CD8-positive, alpha-beta memory T cell (primary cell): ENCODE measurements around the gene CDH26. TPM values are rescaled to one million over a fixed set of nuclear protein-coding genes. Genes with fewer than 3 reads are reported as not detected.
"Not testable (repeated sequence)": the region's sequence is repeated elsewhere in the genome, so short reads cannot be mapped to it uniquely, and the experiment has no call there.

Experiments
- CTCF ChIA-PET: fragments of 350-600 bp; sonication (Branson Sonifier 250); formaldehyde crosslinking; loops from one replicate; lab custom pipeline; 2021; ENCODE audit warnings: antibody characterized with exemption; lab: Charles Lee
- POLR2A ChIA-PET: fragments of 350-600 bp; sonication (Branson Sonifier 250); formaldehyde crosslinking; loops from one replicate; lab custom pipeline; 2021; ENCODE audit warnings: antibody characterized with exemption; lab: Charles Lee
- DNase-seq, 5 donors: peaks; one replicate each; pipeline versions ENCODE4 v3.0.0 to v3.0.0-alpha.2; 2020 to 2022; ENCODE audit warnings: mixed read lengths in 1 of 5
- H3K27ac ChIP-seq: one replicate; pipeline ENCODE4 v1.7.0; 2013; ENCODE audit warnings: low read depth, mild to moderate bottlenecking, low read length, moderate library complexity
- H3K27me3 ChIP-seq: 2 replicates; pipeline ENCODE4 v1.7.0; 2013; ENCODE audit warnings: low read length, mild to moderate bottlenecking; ENCODE audit not compliant: insufficient read depth, poor library complexity, severe bottlenecking
- H3K36me3 ChIP-seq: 2 replicates; pipeline ENCODE4 v1.7.0; 2013; ENCODE audit warnings: mild to moderate bottlenecking, low read length, moderate library complexity; ENCODE audit not compliant: insufficient read depth
- H3K4me1 ChIP-seq: 2 replicates; pipeline ENCODE4 v1.7.0; 2013; ENCODE audit warnings: mild to moderate bottlenecking, low read length, moderate library complexity; ENCODE audit not compliant: insufficient read depth
- H3K4me3 ChIP-seq: 2 replicates; pipeline ENCODE4 v1.7.0; 2013; ENCODE audit warnings: mild to moderate bottlenecking, low read length
- H3K9me3 ChIP-seq: 2 replicates; pipeline ENCODE4 v1.7.0; 2013; ENCODE audit warnings: mild to moderate bottlenecking, low read length
- H3K27ac Mint-ChIP-seq, 8 donors: one replicate each; pipeline ENCODE4 v1.8.0; 2020 to 2021; ENCODE audit warnings: mixed read lengths in 8 of 8, mild to moderate bottlenecking in 6 of 8, inconsistent platforms in 3 of 8, moderate library complexity in 3 of 8
- H3K27me3 Mint-ChIP-seq, 2 donors: one replicate each; pipeline ENCODE4 v1.8.0; 2020 to 2021; ENCODE audit warnings: mixed read lengths in 2 of 2, mild to moderate bottlenecking in 1 of 2, moderate library complexity in 1 of 2
- H3K36me3 Mint-ChIP-seq, 3 donors: one replicate each; pipeline ENCODE4 v1.8.0; 2020 to 2021; ENCODE audit warnings: mixed read lengths in 3 of 3, inconsistent platforms in 1 of 3, mild to moderate bottlenecking in 1 of 3
- H3K4me1 Mint-ChIP-seq, 3 donors: one replicate each; pipeline ENCODE4 v1.8.0; 2020 to 2021; ENCODE audit warnings: mixed read lengths in 3 of 3, inconsistent platforms in 1 of 3, mild to moderate bottlenecking in 1 of 3
- H3K4me3 Mint-ChIP-seq, 7 donors: one replicate each; pipeline ENCODE4 v1.8.0; 2020 to 2021; ENCODE audit warnings: mixed read lengths in 7 of 7, mild to moderate bottlenecking in 6 of 7, moderate library complexity in 4 of 7, inconsistent platforms in 2 of 7
- H3K9me3 Mint-ChIP-seq, 5 donors: one replicate each; pipeline ENCODE4 v1.8.0; 2020 to 2022; ENCODE audit warnings: mixed read lengths in 5 of 5, mild to moderate bottlenecking in 3 of 5, moderate library complexity in 2 of 5, inconsistent platforms in 1 of 5
- polyA plus RNA-seq: library from polyadenylated mRNA; unstranded; fragments of 300-500 nt; fragmentation: Illumina TruSeq; gene quantifications from one replicate; pipeline ENCODE4 v1.2.3, GENCODE V29; 2021
- total RNA-seq, 2 experiments: library from RNA; stranded (reverse); gene quantifications; one replicate each; pipeline ENCODE4 v1.2.3, GENCODE V29; 2021

Gene CDH26
- total and polyA plus RNA-seq, 3 experiments from 2014 or later = 0.63 to 0.91 TPM; not detected in 1

GRCh38 chr20:60036346-60036745 is 78.1 kb downstream of the CDH26 start:
- no peak overlapping the region for H3K27ac ChIP-seq
- no peaks in the 10 kb centered on the region for H3K4me1 ChIP-seq
- peaks cover 6 to 10% of the 10 kb centered on the region in 2 donors for H3K27me3 Mint-ChIP-seq
- H3K9me3 Mint-ChIP-seq = peaks cover 0 to 4% (median 2%) of the 10 kb centered on the region in 5 donors
- DNase-seq = no peak
- H3K4me3 Mint-ChIP-seq = no peak overlapping the region
- H3K4me1 Mint-ChIP-seq = no peaks in the 10 kb centered on the region
- CTCF ChIA-PET = no interaction called here
- no peaks in the 10 kb centered on the region for H3K36me3 ChIP-seq
- no peaks in the 10 kb centered on the region for H3K27me3 ChIP-seq
- H3K4me3 ChIP-seq = no peak overlapping the region
- POLR2A ChIA-PET = no interaction called here
- peaks cover 0 to 21% (median 0%) of the 10 kb centered on the region in 3 donors for H3K36me3 Mint-ChIP-seq
- no peaks in the 10 kb centered on the region for H3K9me3 ChIP-seq
- H3K27ac Mint-ChIP-seq = peak overlapping the region in 1 of 8 donors; percentile 84

- peaks cover 0 to 4% (median 2%) of the 10 kb centered on the region in 5 donors for H3K9me3 Mint-ChIP-seq
- H3K9me3 ChIP-seq = no peaks in the 10 kb centered on the region
- no peak overlapping the region for H3K27ac ChIP-seq
- H3K4me1 ChIP-seq = no peaks in the 10 kb centered on the region
- ChIA-PET CTCF (no interaction called here), POLR2A (no interaction called here)
- no peaks in the 10 kb centered on the region for H3K4me1 Mint-ChIP-seq
- H3K27me3 ChIP-seq = no peaks in the 10 kb centered on the region
- peaks cover 10% of the 10 kb centered on the region in 2 donors for H3K27me3 Mint-ChIP-seq
- H3K27ac Mint-ChIP-seq = peak overlapping the region in 1 of 8 donors; percentile 84
- no peak overlapping the region for H3K4me3 Mint-ChIP-seq
- no peak for DNase-seq
- H3K4me3 ChIP-seq = no peak overlapping the region
- no peaks in the 10 kb centered on the region for H3K36me3 ChIP-seq
- peaks cover 0 to 21% (median 0%) of the 10 kb centered on the region in 3 donors for H3K36me3 Mint-ChIP-seq
Measured at GRCh38 chr20:60036746-60037499, 78.7 kb downstream of the CDH26 start.

GRCh38 chr20:60038400-60039008 is 80.3 kb downstream of the CDH26 start:
- no peaks in the 10 kb centered on the region for H3K36me3 ChIP-seq
- H3K27me3 ChIP-seq = no peaks in the 10 kb centered on the region
- Mint-ChIP-seq H3K27ac (peak overlapping the region in 1 of 8 donors; percentile 33), H3K27me3 (peaks cover 10% of the 10 kb centered on the region in 2 donors), H3K36me3 (peaks cover 0 to 16% (median 0%) of the 10 kb centered on the region in 3 donors), H3K9me3 (peaks cover 0 to 4% (median 2%) of the 10 kb centered on the region in 5 donors), H3K4me1 (no peaks in the 10 kb centered on the region), H3K4me3 (no peak overlapping the region)
- H3K4me3 ChIP-seq = no peak overlapping the region
- POLR2A ChIA-PET = no interaction called here
- H3K27ac ChIP-seq = no peak overlapping the region
- CTCF ChIA-PET = no interaction called here
- DNase-seq = no peak
- no peaks in the 10 kb centered on the region for H3K4me1 ChIP-seq
- H3K9me3 ChIP-seq = no peaks in the 10 kb centered on the region

- ChIA-PET POLR2A (no interaction called here), CTCF (no interaction called here)
- H3K27ac Mint-ChIP-seq = no peak overlapping the region
- H3K27ac ChIP-seq = no peak overlapping the region
- H3K36me3 Mint-ChIP-seq = peaks cover 0 to 16% (median 0%) of the 10 kb centered on the region in 3 donors
- DNase-seq = no peak
- H3K27me3 Mint-ChIP-seq = peaks cover 10 to 16% of the 10 kb centered on the region in 2 donors
- peaks cover 0 to 4% (median 2%) of the 10 kb centered on the region in 5 donors for H3K9me3 Mint-ChIP-seq
- no peak overlapping the region for H3K4me3 ChIP-seq
- no peak overlapping the region for H3K4me3 Mint-ChIP-seq
- no peaks in the 10 kb centered on the region for H3K9me3 ChIP-seq
- H3K4me1 Mint-ChIP-seq = no peaks in the 10 kb centered on the region
- H3K36me3 ChIP-seq = no peaks in the 10 kb centered on the region
- no peaks in the 10 kb centered on the region for H3K4me1 ChIP-seq
- H3K27me3 ChIP-seq = no peaks in the 10 kb centered on the region
Measured at GRCh38 chr20:60039526-60039925, 81.3 kb downstream of the CDH26 start.

- peak overlapping the region in 1 of 8 donors; percentile 52 for H3K27ac Mint-ChIP-seq
- H3K36me3 ChIP-seq = no peaks in the 10 kb centered on the region
- no peak for DNase-seq
- H3K4me3 ChIP-seq = no peak overlapping the region
- no peak overlapping the region for H3K4me3 Mint-ChIP-seq
- no peaks in the 10 kb centered on the region for H3K27me3 ChIP-seq
- no peaks in the 10 kb centered on the region for H3K4me1 Mint-ChIP-seq
- ChIA-PET POLR2A (no interaction called here), CTCF (no interaction called here)
- H3K27me3 Mint-ChIP-seq = peaks cover 10 to 23% of the 10 kb centered on the region in 2 donors
- H3K27ac ChIP-seq = no peak overlapping the region
- peaks cover 0 to 15% (median 0%) of the 10 kb centered on the region in 3 donors for H3K36me3 Mint-ChIP-seq
- no peaks in the 10 kb centered on the region for H3K4me1 ChIP-seq
- H3K9me3 Mint-ChIP-seq = peaks cover 0 to 3% (median 1%) of the 10 kb centered on the region in 5 donors
- no peaks in the 10 kb centered on the region for H3K9me3 ChIP-seq
Measured at GRCh38 chr20:60040471-60041162, 82.4 kb downstream of the CDH26 start.

GRCh38 chr20:60041436-60042165 is 83.4 kb downstream of the CDH26 start:
- POLR2A ChIA-PET, H3K27me3 ChIP-seq, H3K4me1 ChIP-seq, H3K9me3 Mint-ChIP-seq, CTCF ChIA-PET, H3K36me3 ChIP-seq, H3K9me3 ChIP-seq, H3K4me3 ChIP-seq, H3K27ac ChIP-seq, DNase-seq, H3K36me3 Mint-ChIP-seq, H3K4me1 Mint-ChIP-seq, H3K4me3 Mint-ChIP-seq: not testable (repeated sequence)
- Mint-ChIP-seq H3K27ac (peak overlapping the region in 1 of 8 donors; percentile 32), H3K27me3 (peaks cover 10 to 23% of the 10 kb centered on the region in 2 donors)

GRCh38 chr20:60043435-60043834 is 85.2 kb downstream of the CDH26 start:
- DNase-seq = no peak
- Mint-ChIP-seq H3K4me3 (no peak overlapping the region), H3K9me3 (peaks cover 0 to 1% (median 0%) of the 10 kb centered on the region in 5 donors), H3K27me3 (peaks cover 6 to 23% of the 10 kb centered on the region in 2 donors), H3K36me3 (peaks cover 0 to 4% (median 0%) of the 10 kb centered on the region in 3 donors), H3K27ac (no peak overlapping the region), H3K4me1 (no peaks in the 10 kb centered on the region)
- Histone ChIP-seq H3K4me3 (no peak overlapping the region), H3K9me3 (no peaks in the 10 kb centered on the region), H3K27ac (no peak overlapping the region), H3K27me3 (no peaks in the 10 kb centered on the region), H3K4me1 (no peaks in the 10 kb centered on the region), H3K36me3 (no peaks in the 10 kb centered on the region)
- CTCF ChIA-PET = no interaction called here
- POLR2A ChIA-PET = no interaction called here
